ENCODE data around the gene PTPRE.

PTPRE gene

DNA sequence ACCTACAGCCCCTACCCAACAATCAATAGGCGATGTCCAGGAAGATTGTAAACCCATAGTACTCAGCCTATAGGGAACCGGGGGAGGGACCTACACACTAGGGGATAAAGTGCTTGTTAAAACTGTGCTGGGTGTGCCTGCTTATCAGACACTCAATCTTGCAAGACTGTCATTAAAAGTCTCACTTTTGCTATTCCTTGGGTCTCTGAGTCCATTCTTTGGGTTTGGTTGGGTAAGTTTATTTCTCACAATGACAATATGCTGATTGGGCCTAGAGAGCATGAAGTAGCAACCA lies 45.6 kb downstream of the PTPRE start:
- no peak for TF ChIP-seq TAF1 (IDR thresholded peaks at IDR 0.05; ENCODE audit: borderline replicate concordance, insufficient read depth, low read length)
- no peak for TF ChIP-seq FOXP2 (optimal IDR thresholded peaks at IDR 0.05; ENCODE audit: borderline replicate concordance, extremely low read depth, extremely low read length, insufficient read depth)
- no peak for TF ChIP-seq POLR2AphosphoS5 (IDR thresholded peaks at IDR 0.05; ENCODE audit: low read depth, low read length)
- TF ChIP-seq SIN3A (IDR thresholded peaks at IDR 0.05; ENCODE audit: borderline replicate concordance, insufficient read depth, low read length), result no peak
- TF ChIP-seq, protein P1, sequence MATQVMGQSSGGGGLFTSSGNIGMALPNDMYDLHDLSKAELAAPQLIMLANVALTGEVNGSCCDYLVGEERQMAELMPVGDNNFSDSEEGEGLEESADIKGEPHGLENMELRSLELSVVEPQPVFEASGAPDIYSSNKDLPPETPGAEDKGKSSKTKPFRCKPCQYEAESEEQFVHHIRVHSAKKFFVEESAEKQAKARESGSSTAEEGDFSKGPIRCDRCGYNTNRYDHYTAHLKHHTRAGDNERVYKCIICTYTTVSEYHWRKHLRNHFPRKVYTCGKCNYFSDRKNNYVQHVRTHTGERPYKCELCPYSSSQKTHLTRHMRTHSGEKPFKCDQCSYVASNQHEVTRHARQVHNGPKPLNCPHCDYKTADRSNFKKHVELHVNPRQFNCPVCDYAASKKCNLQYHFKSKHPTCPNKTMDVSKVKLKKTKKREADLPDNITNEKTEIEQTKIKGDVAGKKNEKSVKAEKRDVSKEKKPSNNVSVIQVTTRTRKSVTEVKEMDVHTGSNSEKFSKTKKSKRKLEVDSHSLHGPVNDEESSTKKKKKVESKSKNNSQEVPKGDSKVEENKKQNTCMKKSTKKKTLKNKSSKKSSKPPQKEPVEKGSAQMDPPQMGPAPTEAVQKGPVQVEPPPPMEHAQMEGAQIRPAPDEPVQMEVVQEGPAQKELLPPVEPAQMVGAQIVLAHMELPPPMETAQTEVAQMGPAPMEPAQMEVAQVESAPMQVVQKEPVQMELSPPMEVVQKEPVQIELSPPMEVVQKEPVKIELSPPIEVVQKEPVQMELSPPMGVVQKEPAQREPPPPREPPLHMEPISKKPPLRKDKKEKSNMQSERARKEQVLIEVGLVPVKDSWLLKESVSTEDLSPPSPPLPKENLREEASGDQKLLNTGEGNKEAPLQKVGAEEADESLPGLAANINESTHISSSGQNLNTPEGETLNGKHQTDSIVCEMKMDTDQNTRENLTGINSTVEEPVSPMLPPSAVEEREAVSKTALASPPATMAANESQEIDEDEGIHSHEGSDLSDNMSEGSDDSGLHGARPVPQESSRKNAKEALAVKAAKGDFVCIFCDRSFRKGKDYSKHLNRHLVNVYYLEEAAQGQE (IDR thresholded peaks at IDR 0.05; ENCODE audit: insufficient read depth in 1 of 2, low read depth in 2 of 2, low read length in 2 of 2), result no peak

DNA sequence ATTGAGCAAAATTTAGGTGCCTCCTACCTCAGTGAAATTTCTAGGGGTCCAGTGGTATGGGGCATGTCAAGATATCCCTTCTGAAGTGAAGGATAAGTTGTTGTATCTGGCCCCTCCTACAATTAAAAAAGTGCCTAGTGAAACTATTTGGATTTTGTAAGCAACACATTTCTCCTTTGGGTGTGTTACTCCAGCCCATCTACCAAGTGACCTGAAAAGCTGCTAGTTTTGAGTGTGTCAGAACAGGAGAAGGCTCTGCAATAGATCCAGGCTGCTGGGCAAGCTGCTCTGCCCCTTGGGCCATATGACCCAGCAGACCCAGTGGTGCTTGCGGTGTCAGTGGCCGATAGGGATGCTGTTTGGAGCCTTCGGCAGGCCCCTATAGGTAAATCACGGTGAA lies 46.0 kb downstream of the PTPRE start:
- TF ChIP-seq TAF1 (IDR thresholded peaks at IDR 0.05; ENCODE audit: borderline replicate concordance, insufficient read depth, low read length) (no peak), SIN3A (IDR thresholded peaks at IDR 0.05; ENCODE audit: borderline replicate concordance, insufficient read depth, low read length) (no peak)
- TF ChIP-seq, protein P1 (IDR thresholded peaks at IDR 0.05; ENCODE audit: insufficient read depth in 1 of 2, low read depth in 2 of 2, low read length in 2 of 2), result no peak

DNA sequence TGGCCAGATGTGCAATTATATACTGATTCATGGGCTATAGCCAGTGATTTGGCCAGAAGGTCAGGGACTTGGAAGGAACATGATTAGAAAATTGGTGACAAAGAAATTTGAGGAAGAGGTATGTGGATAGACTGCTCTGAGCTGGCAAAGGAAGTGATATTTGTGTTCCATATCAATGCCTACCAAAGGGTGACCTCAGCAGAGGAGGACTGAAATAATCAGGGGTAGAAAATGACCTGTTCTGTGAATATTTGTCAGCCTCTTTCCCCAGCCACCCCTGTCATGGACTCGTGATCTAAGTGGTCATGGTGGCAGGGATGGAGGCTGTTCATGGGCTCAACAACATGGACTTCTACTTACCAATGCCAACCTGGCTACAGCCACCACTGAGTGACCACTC lies 47.0 kb downstream of the PTPRE start:
- TF ChIP-seq FOXP2 (optimal IDR thresholded peaks at IDR 0.05; ENCODE audit: borderline replicate concordance, extremely low read depth, extremely low read length, insufficient read depth) (no peak), TAF1 (IDR thresholded peaks at IDR 0.05; ENCODE audit: borderline replicate concordance, insufficient read depth, low read length) (no peak), POLR2AphosphoS5 (IDR thresholded peaks at IDR 0.05; ENCODE audit: low read depth, low read length) (no peak)

DNA sequence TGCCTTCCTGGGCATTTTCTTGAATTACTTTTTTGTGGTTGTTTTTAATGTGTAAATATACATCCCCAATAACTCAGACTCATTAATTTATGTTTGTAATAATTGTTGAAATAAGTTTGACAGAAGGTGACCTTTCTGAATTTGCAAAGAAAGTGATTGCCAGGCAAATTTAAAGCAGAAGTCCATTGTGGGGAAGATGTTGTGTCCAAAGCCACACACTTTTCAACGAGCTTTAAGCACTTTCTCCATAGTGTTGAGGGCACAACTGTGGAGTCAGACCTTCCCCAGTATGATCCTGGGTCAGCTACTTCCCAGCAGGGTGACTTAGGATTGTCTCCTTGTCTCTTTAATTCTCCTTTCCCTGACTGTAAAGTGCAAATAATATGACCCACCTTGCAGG lies 52.5 kb downstream of the PTPRE start:
- TF ChIP-seq SIN3A (IDR thresholded peaks at IDR 0.05; ENCODE audit: borderline replicate concordance, insufficient read depth, low read length) (no peak), TAF1 (IDR thresholded peaks at IDR 0.05; ENCODE audit: borderline replicate concordance, insufficient read depth, low read length) (no peak), FOXP2 (optimal IDR thresholded peaks at IDR 0.05; ENCODE audit: borderline replicate concordance, extremely low read depth, extremely low read length, insufficient read depth) (no peak), POLR2AphosphoS5 (IDR thresholded peaks at IDR 0.05; ENCODE audit: low read depth, low read length) (no peak)
- TF ChIP-seq, protein P1 (IDR thresholded peaks at IDR 0.05; ENCODE audit: insufficient read depth in 1 of 2, low read depth in 2 of 2, low read length in 2 of 2), result no peak

DNA sequence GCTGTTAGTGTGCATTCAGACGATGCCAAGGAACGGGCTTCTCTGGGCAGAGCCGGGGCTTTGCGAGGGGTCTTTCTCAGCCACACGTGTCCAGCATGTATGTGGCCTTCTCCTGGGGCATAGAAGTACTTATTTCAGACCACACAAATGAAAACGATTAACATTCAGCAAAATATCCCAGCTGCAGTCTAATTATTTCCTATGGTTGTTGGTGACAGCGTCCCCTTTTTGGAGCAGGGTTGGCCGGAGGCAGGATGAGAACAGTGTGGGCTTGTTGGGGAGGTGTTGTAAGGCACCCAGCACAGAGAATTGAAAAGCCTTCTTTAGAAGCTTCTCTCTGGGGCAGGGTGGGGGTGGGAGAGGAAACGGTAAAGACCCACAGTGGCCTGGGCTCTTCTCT lies 54.2 kb downstream of the PTPRE start:
- TF ChIP-seq FOXP2 (optimal IDR thresholded peaks at IDR 0.05; ENCODE audit: borderline replicate concordance, extremely low read depth, extremely low read length, insufficient read depth) (no peak), POLR2AphosphoS5 (IDR thresholded peaks at IDR 0.05; ENCODE audit: low read depth, low read length) (no peak), TAF1 (IDR thresholded peaks at IDR 0.05; ENCODE audit: borderline replicate concordance, insufficient read depth, low read length) (no peak), SIN3A (IDR thresholded peaks at IDR 0.05; ENCODE audit: borderline replicate concordance, insufficient read depth, low read length) (no peak)
- TF ChIP-seq, protein P1 (IDR thresholded peaks at IDR 0.05; ENCODE audit: insufficient read depth in 1 of 2, low read depth in 2 of 2, low read length in 2 of 2), result no peak

All from PFSK-1 (cell line).